C4-2B (cell line): Measurements from ENCODE around the gene FAM174B.

Source experiments
- H3K27ac ChIP-seq: fragments of 450-650 bp; 2 replicates; pipeline ENCODE4 v1.5.1; 2017
- CTCF ChIP-seq: fragments of 450-650 bp; conservative IDR thresholded peaks from 2 replicates; pipeline ENCODE4 v1.5.1; 2017; ENCODE audit warnings: mild to moderate bottlenecking
- ZFX ChIP-seq: fragments of 450-650 bp; IDR thresholded peaks from 2 replicates; pipeline ENCODE4 v1.6.1; 2017

The FAM174B gene

GRCh38 chr15:92664178-92664900 is 8.8 kb upstream of the FAM174B start:
- TF ChIP-seq CTCF (no peak), ZFX (no peak)
- H3K27ac ChIP-seq, result no peak overlapping the region

- TF ChIP-seq CTCF (no peak), ZFX (no peak)
- no peak overlapping the region for H3K27ac ChIP-seq
Observed at GRCh38 chr15:92663250-92663951, 7.8 kb upstream of the FAM174B start.

- TF ChIP-seq CTCF (no peak), ZFX (no peak)
- no peak overlapping the region for H3K27ac ChIP-seq
Observed at GRCh38 chr15:92662762-92663161, 7.2 kb upstream of the FAM174B start.

GRCh38 chr15:92661956-92662355 is 6.4 kb upstream of the FAM174B start:
- TF ChIP-seq CTCF, result no peak
- TF ChIP-seq ZFX, result no peak
- H3K27ac ChIP-seq, result no peak overlapping the region

- H3K27ac ChIP-seq, result no peak overlapping the region
- TF ChIP-seq ZFX (no peak), CTCF (no peak)
Observed at GRCh38 chr15:92661069-92661468, 5.5 kb upstream of the FAM174B start.

- H3K27ac ChIP-seq, result no peak overlapping the region
- no peak for TF ChIP-seq ZFX
- no peak for TF ChIP-seq CTCF
Observed at GRCh38 chr15:92657486-92657885, 1.9 kb upstream of the FAM174B start.

- TF ChIP-seq ZFX, result no peak
- TF ChIP-seq CTCF, result no peak
- H3K27ac ChIP-seq, result peak overlapping the region; percentile 95
Observed at GRCh38 chr15:92656089-92656488, 514 bp upstream of the FAM174B start.
